SK-N-MC (cell line): ENCODE measurements around the gene UNC13A.

Experiments used
- DNase-seq: peaks from one replicate; pipeline ENCODE4 v3.0.0-alpha.2; 2011; ENCODE audit warnings: low read depth, low spot score
- H3K27ac ChIP-seq: fragments of 200-600 bp; sonication (generic); 2 replicates; pipeline ENCODE4 v1.5.1; 2016; ENCODE audit warnings: mixed run types
- H3K36me3 ChIP-seq: fragments of 200-600 bp; sonication (generic); 2 replicates; pipeline ENCODE4 v1.6.1; 2017; ENCODE audit warnings: antibody characterized with exemption, low read length, mixed read lengths; ENCODE audit not compliant: insufficient read depth
- H3K4me3 ChIP-seq: fragments of 200-600 bp; sonication (generic); 2 replicates; pipeline ENCODE4 v1.5.1; 2016
- H3K9ac ChIP-seq: fragments of 200-600 bp; sonication (generic); 2 replicates; pipeline ENCODE4 v1.8.0; 2017; ENCODE audit warnings: mixed run types, mixed read lengths; ENCODE audit not compliant: insufficient read length
- H3K9me3 ChIP-seq: fragments of 200-600 bp; sonication (generic); 2 replicates; pipeline ENCODE4 v1.6.1; 2017; ENCODE audit warnings: low read depth, mild to moderate bottlenecking, antibody characterized with exemption, low read length, moderate library complexity, mixed read lengths
- EZH2 ChIP-seq: fragments of 200-600 bp; sonication (generic); IDR thresholded peaks from one replicate; pipeline ENCODE4 v1.6.1; 2017; ENCODE audit warnings: antibody characterized with exemption
- FOXP2 ChIP-seq: optimal IDR thresholded peaks from 2 replicates; pipeline ENCODE3; 2011; ENCODE audit warnings: mild to moderate bottlenecking, moderate library complexity; ENCODE audit not compliant: insufficient read depth; ENCODE audit errors: extremely low read length, control extremely low read depth
- POLR2AphosphoS5 ChIP-seq: IDR thresholded peaks from 2 replicates; pipeline ENCODE4 v1.6.1; 2012; ENCODE audit warnings: mild to moderate bottlenecking, low read depth, low read length, borderline replicate concordance

UNC13A gene

GRCh38 chr19:17718550-17718946 lies 30.4 kb upstream of the UNC13A start:
- no peaks in the 10 kb centered on the region for H3K9me3 ChIP-seq
- TF ChIP-seq FOXP2 = no peak
- TF ChIP-seq EZH2 = no peak
- TF ChIP-seq POLR2AphosphoS5 = no peak
- H3K9ac ChIP-seq = no peak overlapping the region
- no peak overlapping the region for H3K27ac ChIP-seq
- DNase-seq = no peak
- H3K36me3 ChIP-seq = peaks cover 4% of the 10 kb centered on the region; the same call in 1 of the 2 replicates
- peak overlapping the region; percentile 82; the same call in 1 of the 2 replicates for H3K4me3 ChIP-seq

- Histone ChIP-seq H3K9me3 (no peaks in the 10 kb centered on the region), H3K27ac (no peak overlapping the region), H3K36me3 (no peaks in the 10 kb centered on the region), H3K4me3 (no peak overlapping the region), H3K9ac (no peak overlapping the region)
- DNase-seq = no peak
- TF ChIP-seq EZH2 (no peak), FOXP2 (no peak), POLR2AphosphoS5 (no peak)
Measured at GRCh38 chr19:17716309-17716929, 28.3 kb upstream of the UNC13A start.

- no peaks in the 10 kb centered on the region for H3K9me3 ChIP-seq
- H3K4me3 ChIP-seq = no peak overlapping the region
- no peak overlapping the region for H3K9ac ChIP-seq
- no peak for DNase-seq
- TF ChIP-seq POLR2AphosphoS5 (no peak), EZH2 (no peak), FOXP2 (no peak)
- H3K27ac ChIP-seq = no peak overlapping the region
- no peaks in the 10 kb centered on the region for H3K36me3 ChIP-seq
Measured at GRCh38 chr19:17711851-17712250, 23.7 kb upstream of the UNC13A start.

GRCh38 chr19:17706750-17707181 lies 18.6 kb upstream of the UNC13A start:
- no peak overlapping the region for H3K4me3 ChIP-seq
- no peak overlapping the region for H3K27ac ChIP-seq
- no peak overlapping the region for H3K9ac ChIP-seq
- TF ChIP-seq POLR2AphosphoS5 = no peak
- no peak for TF ChIP-seq FOXP2
- TF ChIP-seq EZH2 = no peak
- no peaks in the 10 kb centered on the region for H3K36me3 ChIP-seq
- H3K9me3 ChIP-seq = no peaks in the 10 kb centered on the region
- no peak for DNase-seq

GRCh38 chr19:17703824-17704463 lies 15.8 kb upstream of the UNC13A start:
- Histone ChIP-seq H3K27ac (no peak overlapping the region), H3K4me3 (no peak overlapping the region), H3K36me3 (no peaks in the 10 kb centered on the region), H3K9ac (no peak overlapping the region), H3K9me3 (no peaks in the 10 kb centered on the region)
- TF ChIP-seq EZH2 (no peak), POLR2AphosphoS5 (no peak), FOXP2 (no peak)
- no peak for DNase-seq

- H3K36me3 ChIP-seq = no peaks in the 10 kb centered on the region
- no peak overlapping the region for H3K4me3 ChIP-seq
- DNase-seq = no peak
- H3K9ac ChIP-seq = no peak overlapping the region
- H3K9me3 ChIP-seq = no peaks in the 10 kb centered on the region
- TF ChIP-seq EZH2 (no peak), POLR2AphosphoS5 (no peak), FOXP2 (no peak)
- no peak overlapping the region for H3K27ac ChIP-seq
Measured at GRCh38 chr19:17695198-17695597, 7.0 kb upstream of the UNC13A start.

- no peak for DNase-seq
- Histone ChIP-seq H3K27ac (no peak overlapping the region), H3K9me3 (no peaks in the 10 kb centered on the region), H3K9ac (no peak overlapping the region), H3K36me3 (no peaks in the 10 kb centered on the region), H3K4me3 (no peak overlapping the region)
- TF ChIP-seq FOXP2 (no peak), POLR2AphosphoS5 (no peak), EZH2 (no peak)
Measured at GRCh38 chr19:17692566-17692965, 4.4 kb upstream of the UNC13A start.

- DNase-seq = no peak
- Histone ChIP-seq H3K27ac (no peak overlapping the region), H3K36me3 (no peaks in the 10 kb centered on the region), H3K4me3 (no peak overlapping the region), H3K9me3 (no peaks in the 10 kb centered on the region), H3K9ac (no peak overlapping the region)
- TF ChIP-seq FOXP2 (no peak), POLR2AphosphoS5 (no peak), EZH2 (no peak)
Measured at GRCh38 chr19:17688853-17689595, 870 bp upstream of the UNC13A start.
